HepG2 (cell line): ENCODE data around the gene ADAM15. TPM values are rescaled to one million over a fixed set of nuclear protein-coding genes. Genes with fewer than 3 reads are reported as not detected.

Experiments used
- ATAC-seq: fragments of 200-7000 bp; cut with Tn5 transposase; 3 replicates; pipeline ENCODE4 v1.9.1; 2020; ENCODE audit warnings: mild to moderate bottlenecking, moderate library complexity
- BruUV-seq: library from RNA; stranded (reverse); fragments of 400-500 nt; replicated peaks from 2 replicates; lab custom pipeline; 2021; lab: Mats Ljungman, UMichigan
- CTCF ChIA-PET: fragments of 300-600 bp; formaldehyde crosslinking; extraction: SDS; loops from one replicate; lab custom pipeline; 2021; ENCODE audit warnings: low total read pairs, inconsistent platforms, low intra/inter-chr PET ratio; lab: Yijun Ruan, JAX
- POLR2A ChIA-PET: fragments of 350-600 bp; sonication (Branson Sonifier 250); formaldehyde crosslinking; loops from one replicate; lab custom pipeline; 2020; ENCODE audit warnings: antibody characterized with exemption, inconsistent platforms; lab: Yijun Ruan, JAX
- DNase-seq: peaks from one replicate; pipeline ENCODE4 v3.0.0-alpha.2; 2015; ENCODE audit warnings: low spot score
- FAIRE-seq: peaks from 3 replicates; lab custom pipeline; 2011; peaks lifted over from hg19 to GRCh38; lab: Jason Lieb, UNC
- H2AFZ ChIP-seq: one replicate; pipeline ENCODE4 v1.6.1; 2011; ENCODE audit warnings: low read length, inconsistent platforms
- H3K27ac ChIP-seq: fragments of 300-600 bp; 3 replicates; pipeline ENCODE4 v1.8.0; 2011; ENCODE audit warnings: mixed run types, mild to moderate bottlenecking, mixed read lengths, low read length, inconsistent platforms; ENCODE audit not compliant: insufficient read depth; ENCODE audit errors: extremely low read length
- H3K27me3 ChIP-seq, 2 experiments: fragments of 200-600 bp in 1 of 2; 2 replicates in 1 of 2; 3 replicates in 1 of 2; pipeline versions ENCODE4 v1.6.0 to v1.8.0; 2011; ENCODE audit warnings: low read length in 2 of 2, mild to moderate bottlenecking in 2 of 2, moderate library complexity in 2 of 2, inconsistent platforms in 1 of 2; ENCODE audit not compliant: insufficient read depth in 2 of 2, control insufficient read depth in 1 of 2
- H3K36me3 ChIP-seq, 2 experiments: fragments of 200-600 bp in 1 of 2; replicated peaks in 1 of 2; 2 replicates in 1 of 2; 3 replicates in 1 of 2; pipeline versions ENCODE4 v1.5.1 to v1.8.0; 2011; ENCODE audit warnings: low read length in 2 of 2, inconsistent platforms in 1 of 2; ENCODE audit not compliant: insufficient read depth in 2 of 2, control insufficient read depth in 1 of 2
- H3K4me1 ChIP-seq: 2 replicates; pipeline ENCODE4 v1.5.1; 2012; ENCODE audit warnings: low read length, inconsistent platforms; ENCODE audit not compliant: insufficient read depth
- H3K4me2 ChIP-seq: 2 replicates; pipeline ENCODE4 v1.6.0; 2011; ENCODE audit warnings: low read depth, low read length, inconsistent platforms
- H3K4me3 ChIP-seq, 3 experiments: fragments of 200-600 bp in 1 of 3; sonication (generic), shearing (Covaris generic) in 1 of 3; replicated peaks in 1 of 3; 2 replicates each; pipeline ENCODE4 v1.5.1; 2011 to 2016; ENCODE audit warnings: low read length in 3 of 3, inconsistent platforms in 2 of 3, low read depth in 2 of 3, mild to moderate bottlenecking in 2 of 3, control low read depth in 1 of 3, mixed read lengths in 1 of 3; ENCODE audit not compliant: insufficient read depth in 1 of 3
- H3K79me2 ChIP-seq: one replicate; pipeline ENCODE4 v1.6.1; 2011; ENCODE audit warnings: low read length, inconsistent platforms; ENCODE audit not compliant: insufficient read depth
- H3K9ac ChIP-seq: 2 replicates; pipeline ENCODE4 v1.6.0; 2011; ENCODE audit warnings: mild to moderate bottlenecking, low read depth, low read length, inconsistent platforms; ENCODE audit not compliant: insufficient read depth
- H3K9me3 ChIP-seq: 2 replicates; pipeline ENCODE4 v1.5.1; 2012; ENCODE audit warnings: mild to moderate bottlenecking, low read length
- H4K20me1 ChIP-seq: 2 replicates; pipeline ENCODE4 v1.6.0; 2011; ENCODE audit warnings: inconsistent platforms, mild to moderate bottlenecking, low read length, moderate library complexity; ENCODE audit not compliant: insufficient read depth
- ATF4 ChIP-seq, 2 experiments: fragments of 450-650 bp in 1 of 2; sonication (generic) in 1 of 2; formaldehyde crosslinking; IDR thresholded peaks; 2 replicates each; pipeline versions ENCODE4 v1.5.0 to v1.8.0; 2020 to 2022; ENCODE audit warnings: mild to moderate bottlenecking in 1 of 2, missing genetic modification reagents in 1 of 2
- DNMT1 ChIP-seq: sonication (generic); formaldehyde crosslinking; IDR thresholded peaks from 2 replicates; pipeline ENCODE4 v1.5.1; 2020; ENCODE audit warnings: mild to moderate bottlenecking, missing genetic modification reagents
- SNRNP70 ChIP-seq: fragments of 200-400 bp; formaldehyde crosslinking; IDR thresholded peaks from 2 replicates; pipeline ENCODE4 v1.6.1; 2017; ENCODE audit warnings: mild to moderate bottlenecking, low read depth, low read length, moderate library complexity
- THAP9 ChIP-seq: sonication (generic); formaldehyde crosslinking; IDR thresholded peaks from 2 replicates; pipeline ENCODE4; 2020; ENCODE audit warnings: missing genetic modification reagents, mild to moderate bottlenecking, borderline replicate concordance
- WGBS: methylation state at CpG from one replicate; pipeline ENCODE4 v1.1.6; 2017; ENCODE audit warnings: low lambda C conversion rate; 5-methylcytosine and 5-hydroxymethylcytosine counted together
- in situ Hi-C: cut with HindIII; loops from 2 replicates; pipeline ENCODE4 v1.10.0; 2017; ENCODE audit warnings: low pct_unique_long_range_greater_than_20kb; ENCODE audit not compliant: extremely low pct_ligation_motif_present
- intact Hi-C: fragments of 100-400 bp; cut with micrococcal nuclease; formaldehyde crosslinking; loops from one replicate; pipeline ENCODE4 v1.10.0; 2022; ENCODE audit not compliant: unreplicated experiment
- polyA plus RNA-seq, 8 experiments: library from polyadenylated mRNA; depleted of rRNA in 3 of 8; stranded (reverse) in 7 of 8; unstranded in 1 of 8; fragments of >200 nt; fragmentation: Illumina TruSeq in 4 of 8; extraction: Trizol in 4 of 8; gene quantifications; 2 replicates each; pipeline versions ENCODE4 v1.2.1 to v1.2.3, GENCODE V29; 2011 to 2016; ENCODE audit warnings: low read depth in 4 of 8, missing spikeins in 1 of 8, mixed read lengths in 1 of 8; ENCODE audit not compliant: insufficient read depth in 1 of 8
- total RNA-seq, 5 experiments: library from RNA; depleted of rRNA; stranded (reverse); fragments of >200 nt; fragmentation: Illumina TruSeq; extraction: Trizol; gene quantifications; 2 replicates each; pipeline ENCODE4 v1.2.3, GENCODE V29; 2016; ENCODE audit warnings: low read depth in 1 of 5

ADAM15 gene
- total and polyA plus RNA-seq, 2 of the 13 experiments (the other 11 are each of a cell fraction or from before 2014, with no cell fraction given), result 17.9 to 25.6 TPM

GRCh38 chr1:155093911-155094621 is 43.0 kb downstream of the ADAM15 start (continued):
- peak; percentile 33; the same call in 1 of the 2 replicates for TF ChIP-seq THAP9 (CRISPR knock-in tag)

- FAIRE-seq (no peak), ATAC-seq (no peak), DNase-seq (no peak)
- Histone ChIP-seq H3K27me3 (no peaks in the 10 kb centered on the region; a peak in 1 of 5 replicates), H2AFZ (no peak overlapping the region), H3K36me3 (no peaks in the 10 kb centered on the region), H3K9ac (no peak overlapping the region), H3K27ac (no peak overlapping the region), H3K4me1 (peaks cover 53% of the 10 kb centered on the region), H3K79me2 (no peaks in the 10 kb centered on the region), H3K9me3 (no peaks in the 10 kb centered on the region), H4K20me1 (no peaks in the 10 kb centered on the region), H3K4me3 (peak overlapping the region in 1 of 3 experiments; percentile 54; a peak in 1 of 6 replicates), H3K4me2 (peak overlapping the region; percentile 75)
- ChIA-PET CTCF (interaction anchor here (2.1 to 6.6 kb wide), 3 partner anchors 31 to 73 kb away, joined by 8 to 165 read pairs (median 18); partner anchors contain the start of gene SLC50A1), POLR2A (interaction anchor here (1.2 to 2.3 kb wide), 3 partner anchors 32 to 41 kb away, joined by 3 to 11 read pairs (median 6); partner anchors contain the start of gene SLC50A1)
- TF ChIP-seq SNRNP70 (no peak), ATF4 (CRISPR knock-in tag; IDR thresholded peaks at IDR 0.05) (0 out of 4 replicates have a peak, but pooled peaks of 1 of the 2 experiments have one; percentile 11), DNMT1 (CRISPR knock-in tag) (no peak)
- in situ Hi-C loops (loop anchor here (5.0 kb wide), 2 partner anchors 33 to 73 kb away; partner anchors contain the start of gene EFNA1), intact Hi-C loops (loop anchor here (1.0 to 5.0 kb wide), 4 partner anchors 33 to 73 kb away; partner anchors contain the start of genes DPM3, EFNA1 and SLC50A1)
- BruUV-seq, result no TSS peak
- 74% methylated on average over 2 of the region's 2 CpGs for WGBS
Observed at GRCh38 chr1:155094622-155094948, 43.5 kb downstream of the ADAM15 start.
